DMS79 (cell line): ENCODE results near the gene PBLD.

Source experiments
- DNase-seq: peaks from one replicate; lab custom pipeline; 2025; lab: John Stamatoyannopoulos, UW

PBLD gene

GRCh38 chr10:68332259-68333057, at the start of gene PBLD:
TSS of gene PBLD (minus strand) at chr10:68332928. CDS start at chr10:68306844, 26,084 bp downstream.
- DNase-seq: peak; percentile 56

GRCh38 chr10:68371604-68372003, 38.9 kb upstream of the PBLD start:
- no peak for DNase-seq

DNA sequence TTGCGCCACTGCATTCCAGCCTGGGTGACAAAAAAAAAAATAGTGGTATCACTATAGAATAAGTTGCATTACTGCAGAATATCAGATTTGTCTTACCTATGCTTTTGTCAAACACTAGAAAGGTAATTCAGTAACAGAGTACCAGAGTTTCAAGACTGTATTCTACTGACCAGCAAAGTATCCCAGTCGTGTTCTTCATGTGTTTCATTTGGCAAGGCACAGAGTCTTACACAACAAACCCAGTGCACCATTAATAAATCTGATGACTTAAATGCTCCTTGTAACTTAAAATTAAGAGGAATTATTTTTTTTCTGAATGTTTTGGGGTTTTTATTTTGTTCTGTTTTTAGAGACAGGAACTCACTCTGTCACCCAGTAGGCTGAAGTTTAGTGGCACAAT, 34.4 kb upstream of the PBLD start:
- no peak for DNase-seq

DNA sequence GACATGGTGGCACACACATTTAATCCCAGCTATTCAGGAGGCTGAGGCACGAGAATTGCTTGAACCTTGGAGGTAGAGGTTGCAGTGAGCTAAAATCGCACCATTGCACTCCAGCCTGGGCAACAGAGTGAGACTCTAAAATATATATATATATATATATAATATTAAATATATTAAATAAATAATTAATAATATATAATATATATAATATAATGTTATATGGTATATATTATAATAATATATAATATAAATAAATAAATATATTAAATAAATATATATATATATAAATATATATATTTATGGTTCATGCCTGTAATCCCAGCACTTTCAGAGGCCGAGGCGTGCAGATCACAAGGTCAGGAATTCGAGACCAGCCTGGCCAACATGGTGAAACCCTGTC, 33.9 kb upstream of the PBLD start:
- DNase-seq: no peak

- no peak for DNase-seq
Measured at GRCh38 chr10:68365611-68366010, 32.9 kb upstream of the PBLD start.

- no peak for DNase-seq
Measured at GRCh38 chr10:68364101-68364886, 31.6 kb upstream of the PBLD start.

DNA sequence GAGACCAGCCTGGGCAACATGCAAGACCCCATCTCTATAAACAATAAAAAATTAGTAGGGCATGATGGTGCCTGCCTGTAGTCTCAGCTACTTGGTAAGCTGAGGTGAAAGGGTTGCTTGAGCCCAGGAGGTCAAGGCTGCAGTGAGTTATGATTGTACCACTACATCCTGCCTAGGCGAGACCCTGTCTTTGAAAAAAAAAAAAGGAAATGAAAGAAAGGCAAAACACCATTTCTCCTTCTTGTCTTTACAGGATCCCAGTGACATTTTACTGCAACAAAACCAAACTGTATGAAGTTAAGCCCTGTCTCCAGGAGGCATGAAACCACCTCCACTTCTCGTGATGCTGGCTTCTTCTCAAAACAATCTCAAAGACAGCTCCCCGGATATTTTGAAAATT, 29.9 kb upstream of the PBLD start:
- no peak for DNase-seq

- DNase-seq: no peak
Measured at GRCh38 chr10:68359189-68359588, 26.5 kb upstream of the PBLD start.

DNA sequence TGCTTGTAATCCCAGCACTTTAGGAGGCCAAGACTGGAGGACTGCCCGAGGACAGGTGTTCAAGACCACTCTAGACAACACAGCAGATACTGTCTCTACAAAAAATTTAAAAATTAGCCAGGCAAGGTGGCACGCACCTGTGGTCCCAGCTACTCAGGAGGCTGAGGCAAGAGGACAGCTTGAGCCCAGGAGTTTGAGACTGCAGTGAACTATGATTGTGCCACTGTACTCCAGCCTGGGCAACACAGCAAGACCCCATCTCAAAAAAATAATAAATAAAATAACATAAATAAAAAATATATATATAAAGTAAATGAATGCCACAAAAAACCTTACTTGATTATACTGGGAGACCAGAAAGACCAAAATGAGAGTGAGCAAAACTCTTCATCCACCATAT, 20.8 kb upstream of the PBLD start:
- DNase-seq: no peak

DNA sequence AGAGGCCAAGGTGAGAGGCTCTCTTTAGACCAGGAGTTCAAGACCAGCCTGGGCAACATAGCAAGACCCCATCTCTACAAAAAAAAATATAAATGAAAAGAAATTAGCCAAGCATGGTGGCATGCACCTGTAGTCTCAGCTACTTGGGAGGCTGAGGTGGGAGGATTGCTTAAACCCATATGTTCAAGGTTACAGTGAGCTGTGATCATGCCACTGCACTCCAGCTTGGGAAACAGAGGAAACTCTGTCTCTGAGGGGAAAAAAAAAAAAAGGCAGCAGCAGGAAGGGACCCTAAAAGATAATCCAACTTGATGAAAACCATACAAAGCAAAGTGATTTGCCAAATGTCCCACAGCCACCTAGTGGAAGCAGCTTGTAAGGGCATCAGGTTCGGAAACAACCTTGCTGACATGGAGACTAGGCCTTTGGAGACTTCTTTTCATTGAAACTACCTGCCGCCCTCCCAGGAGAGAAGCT, 15.6 kb upstream of the PBLD start:
- DNase-seq: no peak

DNA sequence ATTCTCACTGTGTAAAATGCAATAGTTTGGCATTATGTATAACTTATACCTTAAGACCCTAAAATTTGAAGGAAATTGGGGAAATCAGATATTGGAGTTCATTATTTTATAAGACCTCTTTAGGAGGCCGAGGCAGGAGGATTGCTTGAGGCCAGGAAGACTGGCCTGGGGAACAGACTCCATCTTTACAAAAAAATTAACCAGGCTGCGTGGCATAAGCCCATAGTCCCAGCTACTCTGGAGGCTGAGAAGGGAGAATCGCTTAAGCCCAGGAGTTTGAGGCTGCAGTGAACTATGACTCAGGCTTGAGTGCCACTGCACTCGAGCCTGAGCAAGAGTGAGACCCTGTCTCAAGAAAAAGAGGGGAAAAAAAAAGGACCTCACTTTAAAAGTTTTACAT, 14.0 kb upstream of the PBLD start:
- DNase-seq: no peak

- no peak for DNase-seq
Measured at GRCh38 chr10:68345621-68346020, 12.9 kb upstream of the PBLD start.

- DNase-seq: no peak
Measured at GRCh38 chr10:68342909-68343516, 10.3 kb upstream of the PBLD start.

- DNase-seq: no peak
Measured at GRCh38 chr10:68340358-68341080, 7.8 kb upstream of the PBLD start.

GRCh38 chr10:68336754-68337351, 4.1 kb upstream of the PBLD start:
- DNase-seq: no peak

GRCh38 chr10:68334672-68335467, 2.1 kb upstream of the PBLD start:
- no peak for DNase-seq

DNA sequence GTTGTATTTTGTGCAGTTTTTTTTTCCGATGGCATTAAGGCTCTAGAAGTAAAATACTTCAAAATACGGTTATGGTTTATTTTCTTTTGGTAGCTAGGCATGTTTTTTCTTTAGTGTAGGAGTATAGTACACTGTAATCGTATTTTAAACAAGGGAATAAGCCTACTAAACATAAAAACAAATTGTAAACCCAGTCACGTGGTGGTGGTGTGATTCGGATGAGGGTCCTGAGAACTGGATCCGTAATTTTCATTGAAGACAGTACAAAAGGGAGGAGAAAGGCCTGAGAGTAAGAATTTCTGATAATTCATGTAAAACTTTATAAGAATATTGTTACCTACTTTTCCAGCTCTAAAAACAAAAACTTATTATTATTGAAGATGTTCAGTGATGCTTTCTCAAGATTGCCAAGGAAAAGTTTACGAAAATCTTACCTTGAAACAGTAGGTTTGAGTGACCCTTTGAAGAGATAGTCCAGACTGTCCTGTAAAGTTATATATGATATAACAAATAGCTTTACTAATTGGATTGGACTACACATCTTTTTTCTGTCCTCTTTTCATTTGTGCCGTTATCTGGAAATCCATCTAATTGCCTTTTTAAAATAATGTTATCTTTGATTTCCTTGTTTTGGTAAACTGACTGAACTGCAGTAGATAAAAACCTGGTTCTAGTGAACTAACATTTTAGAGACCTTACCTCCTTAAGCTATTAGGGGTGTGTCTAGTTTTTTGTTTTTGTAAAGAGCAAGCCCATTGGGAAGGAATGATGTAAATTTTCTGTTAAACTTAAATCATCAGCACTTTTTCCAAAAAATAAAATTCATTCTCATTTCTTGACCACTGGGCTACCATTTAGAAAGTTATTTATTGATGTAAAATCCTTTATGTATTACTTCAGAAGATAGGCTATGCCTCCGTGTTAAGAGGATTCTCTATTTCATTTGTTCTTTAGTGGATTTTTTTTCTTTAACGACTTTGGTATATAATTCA, 1.0 kb upstream of the PBLD start:
- no peak for DNase-seq

- DNase-seq: no peak
Measured at GRCh38 chr10:68333058-68333395, 299 bp upstream of the PBLD start.

- DNase-seq: peak; percentile 82
Measured at GRCh38 chr10:68331455-68332258, 1.1 kb downstream of the PBLD start, which contains the start of gene HNRNPH3. TSS of gene HNRNPH3 (plus strand) at chr10:68332064. CDS start at chr10:68337222, 5,158 bp downstream.
